Inferior parietal cortex (tissue), 1 donor: ENCODE measurements around the gene SPR.

Source experiments
- DNase-seq: peaks from one replicate; pipeline ENCODE4 v3.0.0-alpha.2; 2016; ENCODE audit errors: extremely low spot score

The SPR gene

GRCh38 chr2:72887032-72887739 lies at the start of gene SPR:
TSS of gene SPR (plus strand) at chr2:72887408. CDS start at chr2:72887433, 25 bp downstream.
- DNase-seq = peak; percentile 45

GRCh38 chr2:72840066-72840465 lies 47.1 kb upstream of the SPR start:
- no peak for DNase-seq

DNA sequence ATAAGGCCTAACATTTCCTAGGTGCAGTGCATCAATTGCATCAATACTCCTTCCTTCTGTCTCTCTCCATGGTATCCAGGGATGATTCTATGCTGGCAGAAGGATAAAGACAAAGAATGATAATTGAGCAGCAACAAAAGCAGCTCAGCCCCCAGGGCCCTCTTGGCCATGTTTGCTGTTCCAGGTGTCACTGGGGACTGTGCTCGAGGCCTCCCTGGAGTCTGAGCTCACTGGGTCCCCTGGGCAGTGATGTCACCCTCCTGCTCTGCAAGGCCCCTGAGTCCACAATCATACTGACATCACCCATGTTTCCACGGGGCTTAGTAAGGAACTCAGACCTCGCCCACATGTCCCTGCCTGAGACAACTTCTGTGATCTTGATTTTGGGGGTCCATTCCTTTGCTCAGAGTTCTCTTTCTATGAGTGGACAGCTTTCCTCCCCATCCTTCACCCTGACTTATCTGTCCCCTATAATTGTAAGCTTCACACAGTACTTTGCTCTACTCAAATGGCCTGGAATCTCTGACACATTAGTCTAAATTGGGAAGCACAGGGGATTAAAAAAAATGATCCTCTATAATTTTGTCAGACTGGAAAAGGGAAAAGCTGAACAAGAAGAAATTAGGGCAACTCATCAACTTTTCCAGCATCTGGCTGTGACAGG lies 45.6 kb upstream of the SPR start:
- DNase-seq = no peak

- DNase-seq = no peak
Observed at GRCh38 chr2:72843301-72843700, 43.9 kb upstream of the SPR start.

- no peak for DNase-seq
Observed at GRCh38 chr2:72846171-72847095, 40.8 kb upstream of the SPR start.

- DNase-seq = no peak
Observed at GRCh38 chr2:72847534-72848315, 39.5 kb upstream of the SPR start.

DNA sequence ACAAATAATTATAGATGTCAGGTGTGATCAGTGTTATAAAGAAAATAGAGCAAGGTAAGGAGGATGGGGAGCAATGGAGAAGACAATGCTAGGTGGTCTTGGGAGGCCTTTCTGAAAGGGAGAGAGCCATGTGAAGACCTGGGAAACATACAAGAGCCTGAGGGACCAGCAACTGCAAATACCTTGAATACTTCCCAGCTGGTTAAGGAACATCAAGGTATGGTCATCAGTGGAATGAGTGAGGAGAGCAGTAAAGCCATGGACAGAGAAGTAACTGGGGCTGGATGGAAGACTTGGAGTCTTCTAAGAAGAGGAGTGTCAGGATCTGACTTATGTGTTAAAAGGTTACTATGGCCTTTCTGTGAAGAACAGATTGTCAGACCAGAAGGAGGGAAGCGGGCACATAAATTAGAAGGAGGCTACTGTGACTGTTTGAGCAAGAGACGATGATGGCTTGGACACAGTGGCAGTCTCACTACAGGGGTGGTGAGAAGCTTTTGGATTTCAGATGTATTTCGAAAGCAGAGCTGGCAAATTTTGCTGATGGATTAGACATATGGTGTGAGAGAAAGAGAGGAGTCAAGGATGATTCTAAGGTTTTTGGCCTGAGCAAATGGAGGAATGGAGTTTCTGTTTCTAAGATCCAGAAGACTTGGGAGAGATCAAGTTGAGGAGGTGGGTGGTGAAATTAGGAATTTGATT lies 38.6 kb upstream of the SPR start:
- DNase-seq = no peak

DNA sequence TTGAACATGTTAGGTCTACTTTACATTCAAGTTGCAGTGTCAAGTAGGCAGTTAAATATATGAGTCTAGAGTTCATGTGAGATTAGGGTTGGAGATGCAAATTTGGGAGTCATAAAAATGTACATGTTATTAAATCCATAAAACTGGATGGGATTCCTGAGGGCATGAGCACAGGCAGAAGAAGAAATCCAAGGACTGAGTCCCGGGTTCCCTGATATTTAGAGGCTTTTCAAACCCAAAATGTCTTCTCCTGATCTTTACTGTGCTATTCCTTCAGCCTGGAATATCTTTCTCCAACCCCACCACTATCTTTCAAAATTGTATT lies 38.1 kb upstream of the SPR start:
- DNase-seq = no peak

GRCh38 chr2:72851333-72851732 lies 35.9 kb upstream of the SPR start:
- DNase-seq = no peak

GRCh38 chr2:72859831-72860262 lies 27.4 kb upstream of the SPR start:
- peak; percentile 86 for DNase-seq

DNA sequence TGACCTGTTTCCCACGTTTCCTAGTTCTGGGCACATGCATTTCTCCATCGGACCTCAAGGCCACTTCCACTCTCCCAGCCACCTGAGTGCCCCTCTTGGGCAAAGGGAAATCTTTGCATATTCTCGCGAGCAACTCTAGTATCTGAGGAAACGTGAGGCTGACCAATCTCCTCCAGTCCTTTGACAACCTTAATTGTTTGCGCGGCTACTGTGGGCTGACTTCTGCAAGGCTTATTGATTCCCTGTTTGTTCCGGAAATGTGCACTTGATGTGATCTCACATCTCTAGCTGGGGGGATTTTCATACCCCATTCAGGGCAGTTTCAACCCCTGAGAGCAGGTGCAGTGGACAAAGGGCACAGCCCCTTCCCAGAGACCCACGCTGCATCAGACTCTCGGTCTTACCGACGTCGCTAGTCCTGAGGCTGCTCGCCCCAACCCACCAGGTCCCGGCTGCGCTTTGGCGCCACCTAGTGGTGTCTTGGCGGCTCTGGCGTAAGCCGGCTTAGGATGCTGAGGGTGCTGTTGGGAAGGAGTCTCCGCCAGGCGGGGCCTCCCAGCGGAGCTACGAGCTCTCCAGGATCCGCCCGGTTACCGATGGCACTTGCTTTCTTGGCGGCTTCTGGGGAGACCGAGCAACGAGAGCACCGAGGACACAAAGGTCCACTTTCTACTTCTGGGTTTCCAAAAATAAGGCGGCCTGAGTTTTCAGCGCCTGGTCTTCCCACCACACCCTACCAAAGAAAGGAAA lies 24.8 kb upstream of the SPR start:
- peak; percentile 95 for DNase-seq

DNA sequence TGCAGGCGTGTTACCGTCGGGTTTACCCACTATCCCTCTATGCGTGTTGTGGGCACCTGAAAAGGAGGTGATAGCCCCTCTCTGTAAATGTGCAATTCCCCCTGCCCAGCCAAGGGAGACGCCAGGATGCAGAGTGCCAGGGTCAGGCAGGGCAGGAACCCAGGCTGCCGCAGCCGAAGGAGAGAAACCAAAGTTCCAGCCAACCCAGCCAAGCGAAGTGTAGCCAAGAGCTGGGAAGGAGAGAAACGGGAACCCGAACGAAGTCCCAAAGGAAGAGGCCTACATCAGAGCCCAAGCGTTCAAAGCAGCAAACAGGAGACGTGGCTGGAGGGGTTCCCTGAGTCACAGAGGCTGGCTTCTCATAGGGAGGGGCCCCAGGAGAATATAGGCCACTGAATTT lies 24.2 kb upstream of the SPR start:
- no peak for DNase-seq

DNA sequence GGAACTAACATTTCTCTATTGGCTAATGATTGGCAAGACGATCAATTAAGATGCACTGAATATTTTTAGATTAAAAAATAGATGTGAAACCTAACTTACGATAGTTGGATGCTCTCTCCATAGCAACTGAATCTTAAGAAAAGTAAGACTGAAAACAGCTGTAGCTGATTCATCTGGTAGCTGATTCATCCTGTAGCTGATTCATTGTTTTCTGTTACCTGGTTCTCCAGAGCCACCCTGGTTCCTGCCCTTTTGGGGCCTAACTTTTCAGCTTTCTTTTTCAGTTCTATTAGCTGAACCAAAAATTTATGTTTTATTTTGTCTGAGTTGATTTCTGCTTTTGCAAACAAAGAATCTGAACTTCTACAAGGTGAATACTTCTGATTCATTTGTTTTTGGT lies 22.7 kb upstream of the SPR start:
- no peak for DNase-seq

DNA sequence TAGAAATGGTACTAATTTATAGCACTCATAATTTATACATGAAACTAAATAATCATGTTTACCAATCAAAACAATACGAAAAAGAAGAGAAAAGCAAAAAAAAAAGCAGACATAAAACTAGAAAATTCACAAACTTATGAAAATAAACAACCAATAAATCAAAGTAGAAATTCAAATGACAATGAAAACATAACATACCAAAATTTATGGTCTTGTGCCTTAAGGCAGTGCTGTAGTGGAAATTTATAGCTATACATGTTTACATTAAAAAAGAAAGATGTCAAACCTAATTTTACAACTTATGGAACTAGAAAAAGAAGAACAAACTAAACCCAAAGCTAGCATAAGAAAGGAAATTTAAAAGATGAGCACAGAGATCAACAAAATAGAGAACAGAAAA lies 16.1 kb upstream of the SPR start:
- no peak for DNase-seq

- DNase-seq = no peak
Observed at GRCh38 chr2:72871880-72872279, 15.3 kb upstream of the SPR start.

GRCh38 chr2:72883356-72883962 lies 3.7 kb upstream of the SPR start:
- DNase-seq = no peak

DNA sequence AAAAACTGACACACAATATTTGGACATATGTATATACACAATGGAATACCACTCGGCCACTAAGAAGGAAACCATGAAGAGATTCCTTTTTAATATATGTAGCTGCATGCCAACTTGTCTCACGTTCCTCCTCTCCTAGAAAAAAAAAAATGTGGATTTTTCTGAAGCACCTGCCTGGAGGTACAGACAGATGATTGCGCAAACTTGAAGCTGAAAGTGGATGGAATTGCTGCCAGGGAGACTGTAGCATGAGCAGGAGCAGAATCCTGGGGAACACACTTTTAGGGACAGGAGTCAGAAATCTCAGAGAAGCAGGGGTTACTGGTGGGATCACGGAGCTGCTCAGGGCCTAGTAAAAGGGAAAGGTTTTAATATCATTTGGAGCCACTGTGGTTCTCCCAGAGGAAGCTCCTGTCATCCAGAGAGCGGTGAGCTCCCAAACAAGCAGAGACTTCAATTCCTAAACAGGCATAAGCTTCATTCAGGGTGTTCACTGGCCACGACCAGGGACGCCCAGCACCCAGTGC lies 640 bp upstream of the SPR start:
- DNase-seq = no peak

DNA sequence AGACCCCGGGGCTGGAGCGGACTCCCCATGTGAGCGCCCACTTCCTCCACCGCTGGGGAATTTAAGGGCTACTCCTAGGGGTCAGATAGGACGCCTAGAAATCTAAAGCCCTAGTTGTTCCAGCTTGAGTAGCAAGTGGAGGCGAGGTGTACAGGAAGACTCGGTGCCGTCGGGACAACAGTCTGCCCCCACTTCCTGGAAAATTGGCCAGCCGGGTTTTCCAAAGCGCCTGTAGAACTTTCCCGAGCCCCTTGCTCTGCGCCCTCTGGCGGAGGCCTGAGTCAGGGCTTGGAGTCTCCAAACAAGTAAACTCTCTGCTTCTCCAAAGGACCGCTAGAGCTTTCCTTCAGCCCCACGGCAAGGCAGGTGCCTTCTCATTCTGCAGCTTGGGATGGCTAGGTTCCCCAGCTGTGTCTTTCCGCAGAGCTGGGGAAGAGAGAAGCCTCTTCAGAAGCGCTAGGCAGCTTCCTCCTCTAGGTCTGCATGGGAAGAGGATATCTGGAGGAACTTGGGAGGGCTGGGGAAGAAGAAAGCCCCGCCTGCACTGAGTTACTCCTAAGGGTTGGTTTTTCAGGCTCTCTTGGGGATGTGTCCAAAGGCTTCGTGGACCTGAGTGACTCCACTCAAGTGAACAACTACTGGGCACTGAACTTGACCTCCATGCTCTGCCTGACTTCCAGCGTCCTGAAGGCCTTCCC lies 681 bp downstream of the SPR start:
- DNase-seq = peak; percentile 90
